Endothelial cell of umbilical vein (primary cell): ENCODE data around the gene RAPGEF4.

Experiments
- EZH2 ChIP-seq: IDR thresholded peaks from 2 replicates; pipeline ENCODE4 v1.6.1; 2012; ENCODE audit warnings: borderline replicate concordance, low read depth, mild to moderate bottlenecking, moderate library complexity, low read length, inconsistent platforms; ENCODE audit not compliant: severe bottlenecking
- FOS ChIP-seq: IDR thresholded peaks from 2 replicates; pipeline ENCODE4 v1.6.1; 2011; ENCODE audit warnings: mild to moderate bottlenecking, low read length, moderate library complexity, borderline replicate concordance; ENCODE audit not compliant: insufficient read depth
- GATA2 ChIP-seq: IDR thresholded peaks from 2 replicates; pipeline ENCODE4 v1.7.0; 2011; ENCODE audit warnings: low read depth, mild to moderate bottlenecking, moderate library complexity, mixed read lengths, low read length; ENCODE audit not compliant: insufficient read length, insufficient read depth
- JUN ChIP-seq: IDR thresholded peaks from 2 replicates; pipeline ENCODE4 v1.6.1; 2011; ENCODE audit warnings: borderline replicate concordance, low read depth; ENCODE audit not compliant: insufficient read length, insufficient read depth
- MYC ChIP-seq: IDR thresholded peaks from one replicate; pipeline ENCODE4 v1.6.1; 2011; ENCODE audit warnings: mild to moderate bottlenecking, low read depth, low read length
- POLR2A ChIP-seq: IDR thresholded peaks from 2 replicates; pipeline ENCODE4 v1.6.1; 2012; ENCODE audit warnings: low read depth, mild to moderate bottlenecking, control low read depth, low read length
- POLR2AphosphoS5 ChIP-seq: IDR thresholded peaks from 2 replicates; pipeline ENCODE4 v1.6.1; 2012; ENCODE audit warnings: low read depth, mild to moderate bottlenecking, control low read depth, low read length, moderate library complexity; ENCODE audit not compliant: insufficient read depth
- TF ChIP-seq, protein P1 (sequence below), 2 donors: IDR thresholded peaks; 1 replicate in 1 of 2; 2 replicates in 1 of 2; pipeline ENCODE4 v1.5.1; 2011; ENCODE audit warnings: low read length in 2 of 2, mild to moderate bottlenecking in 2 of 2, moderate library complexity in 2 of 2, control low read depth in 1 of 2, inconsistent platforms in 1 of 2, low read depth in 1 of 2; ENCODE audit not compliant: insufficient read depth in 1 of 2; ENCODE audit errors: extremely low read depth in 1 of 2
- TF ChIP-seq, protein P2 (sequence below): IDR thresholded peaks from 2 replicates; pipeline ENCODE4 v1.6.1; 2011; ENCODE audit not compliant: insufficient read depth, insufficient read length

DNA sequence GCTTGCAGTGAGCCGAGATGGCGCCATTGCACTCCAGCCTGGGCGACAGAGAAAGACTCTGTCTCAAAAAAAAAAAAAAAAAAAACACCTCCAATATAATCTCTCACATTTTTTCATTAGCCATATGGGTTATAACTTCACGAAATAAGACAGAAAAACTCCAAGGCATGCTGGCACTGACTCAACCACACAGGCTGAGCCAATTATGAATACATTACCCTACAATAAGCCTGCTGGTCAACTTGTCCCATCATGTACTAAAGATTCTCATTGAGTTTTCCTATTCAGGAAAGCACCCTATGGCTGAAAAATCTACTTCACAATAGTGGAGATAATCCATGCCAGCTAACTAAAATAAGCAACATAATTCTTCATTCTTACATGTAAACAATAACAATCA lies 327.2 kb downstream of the RAPGEF4 start:
- TF ChIP-seq, protein P1, sequence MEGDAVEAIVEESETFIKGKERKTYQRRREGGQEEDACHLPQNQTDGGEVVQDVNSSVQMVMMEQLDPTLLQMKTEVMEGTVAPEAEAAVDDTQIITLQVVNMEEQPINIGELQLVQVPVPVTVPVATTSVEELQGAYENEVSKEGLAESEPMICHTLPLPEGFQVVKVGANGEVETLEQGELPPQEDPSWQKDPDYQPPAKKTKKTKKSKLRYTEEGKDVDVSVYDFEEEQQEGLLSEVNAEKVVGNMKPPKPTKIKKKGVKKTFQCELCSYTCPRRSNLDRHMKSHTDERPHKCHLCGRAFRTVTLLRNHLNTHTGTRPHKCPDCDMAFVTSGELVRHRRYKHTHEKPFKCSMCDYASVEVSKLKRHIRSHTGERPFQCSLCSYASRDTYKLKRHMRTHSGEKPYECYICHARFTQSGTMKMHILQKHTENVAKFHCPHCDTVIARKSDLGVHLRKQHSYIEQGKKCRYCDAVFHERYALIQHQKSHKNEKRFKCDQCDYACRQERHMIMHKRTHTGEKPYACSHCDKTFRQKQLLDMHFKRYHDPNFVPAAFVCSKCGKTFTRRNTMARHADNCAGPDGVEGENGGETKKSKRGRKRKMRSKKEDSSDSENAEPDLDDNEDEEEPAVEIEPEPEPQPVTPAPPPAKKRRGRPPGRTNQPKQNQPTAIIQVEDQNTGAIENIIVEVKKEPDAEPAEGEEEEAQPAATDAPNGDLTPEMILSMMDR (IDR thresholded peaks at IDR 0.05; ENCODE audit: extremely low read depth in 1 of 2, insufficient read depth in 1 of 2, low read depth in 1 of 2, low read length in 2 of 2) = no peak
- TF ChIP-seq POLR2A (no peak), POLR2AphosphoS5 (no peak), MYC (no peak), EZH2 (no peak), GATA2 (no peak), JUN (no peak), FOS (no peak)
- TF ChIP-seq, protein P2, sequence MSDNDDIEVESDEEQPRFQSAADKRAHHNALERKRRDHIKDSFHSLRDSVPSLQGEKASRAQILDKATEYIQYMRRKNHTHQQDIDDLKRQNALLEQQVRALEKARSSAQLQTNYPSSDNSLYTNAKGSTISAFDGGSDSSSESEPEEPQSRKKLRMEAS = no peak
